Prostate gland (tissue), 2 donors: ENCODE measurements around the gene POLR3G.

ENCODE experiments used
- CTCF ChIP-seq, 4 experiments: fragments of 200-600 bp in 2 of 4; fragments of 450-650 bp in 2 of 4; sonication (generic) in 2 of 4; IDR thresholded peaks; 1 replicate in 3 of 4; 2 replicates in 1 of 4; pipeline ENCODE4 v1.5.1; 2016 to 2019; ENCODE audit warnings: antibody characterized with exemption in 4 of 4, mild to moderate bottlenecking in 2 of 4, moderate library complexity in 2 of 4
- POLR2A ChIP-seq: fragments of 450-650 bp; IDR thresholded peaks from one replicate; pipeline ENCODE4 v1.6.1; 2016; ENCODE audit warnings: antibody characterized with exemption, mild to moderate bottlenecking

GRCh38 chr5:90479611-90480385 is 5.1 kb downstream of the POLR3G start:
- TF ChIP-seq CTCF (IDR thresholded peaks at IDR 0.05) = no peak
- TF ChIP-seq POLR2A = no peak
